HG03342 (cell line): ENCODE measurements around the gene CHRNA1.
"Not testable (repeated sequence)": the region's sequence is repeated elsewhere in the genome, so short reads cannot be mapped to it uniquely, and the experiment has no call there.

Experiments used
- ATAC-seq: cut with Tn5 transposase; IDR thresholded peaks from one replicate; pipeline ENCODE4 v1.9.1; 2021; ENCODE audit warnings: mild to moderate bottlenecking, moderate library complexity; ENCODE audit not compliant: unreplicated experiment

CHRNA1 gene

GRCh38 chr2:174718591-174718990 is 45.7 kb downstream of the CHRNA1 start:
- ATAC-seq: no peak

DNA sequence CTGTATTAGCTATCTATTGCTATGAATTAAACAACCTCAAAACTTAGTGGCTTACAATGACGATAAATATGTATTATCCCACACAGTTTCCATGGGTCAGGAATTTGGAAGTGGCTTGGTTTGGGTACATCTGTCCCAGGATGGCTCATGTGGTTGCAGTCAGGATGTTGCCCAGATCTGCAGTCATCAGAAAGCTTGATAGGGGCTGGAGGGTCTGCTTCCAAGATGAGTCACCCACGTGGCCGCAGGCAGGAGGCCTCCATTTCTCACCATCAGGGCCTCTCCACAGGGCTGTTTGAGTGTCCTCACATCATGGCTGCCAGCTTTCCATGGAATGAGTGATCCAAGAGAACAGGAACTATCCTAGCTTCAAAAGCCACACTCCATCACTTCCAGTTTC is 46.4 kb downstream of the CHRNA1 start:
- no peak for ATAC-seq

GRCh38 chr2:174717273-174717672 is 47.0 kb downstream of the CHRNA1 start:
- ATAC-seq: no peak

DNA sequence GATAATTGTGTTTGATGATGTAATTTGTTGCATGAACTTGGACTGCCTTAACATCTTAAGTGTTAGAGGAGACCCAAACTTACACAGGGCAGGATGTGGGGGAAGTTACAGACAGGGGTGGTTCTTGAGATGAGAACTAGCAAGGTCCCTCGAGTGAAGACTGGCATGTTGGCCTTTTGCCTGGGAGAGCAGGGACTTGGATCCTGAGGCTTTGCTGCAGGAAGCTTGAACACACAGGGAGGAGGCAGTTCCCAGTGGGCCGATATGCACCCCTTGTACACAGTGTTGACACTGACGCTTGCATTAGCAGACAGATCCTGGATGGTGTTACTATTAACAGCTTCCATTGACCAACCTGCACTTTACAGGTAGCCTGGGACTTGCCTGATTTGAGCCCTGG is 47.5 kb downstream of the CHRNA1 start:
- ATAC-seq: no peak

GRCh38 chr2:174713686-174714085 is 50.6 kb downstream of the CHRNA1 start:
- no peak for ATAC-seq

GRCh38 chr2:174711206-174711605 is 53.1 kb downstream of the CHRNA1 start:
- no peak for ATAC-seq

DNA sequence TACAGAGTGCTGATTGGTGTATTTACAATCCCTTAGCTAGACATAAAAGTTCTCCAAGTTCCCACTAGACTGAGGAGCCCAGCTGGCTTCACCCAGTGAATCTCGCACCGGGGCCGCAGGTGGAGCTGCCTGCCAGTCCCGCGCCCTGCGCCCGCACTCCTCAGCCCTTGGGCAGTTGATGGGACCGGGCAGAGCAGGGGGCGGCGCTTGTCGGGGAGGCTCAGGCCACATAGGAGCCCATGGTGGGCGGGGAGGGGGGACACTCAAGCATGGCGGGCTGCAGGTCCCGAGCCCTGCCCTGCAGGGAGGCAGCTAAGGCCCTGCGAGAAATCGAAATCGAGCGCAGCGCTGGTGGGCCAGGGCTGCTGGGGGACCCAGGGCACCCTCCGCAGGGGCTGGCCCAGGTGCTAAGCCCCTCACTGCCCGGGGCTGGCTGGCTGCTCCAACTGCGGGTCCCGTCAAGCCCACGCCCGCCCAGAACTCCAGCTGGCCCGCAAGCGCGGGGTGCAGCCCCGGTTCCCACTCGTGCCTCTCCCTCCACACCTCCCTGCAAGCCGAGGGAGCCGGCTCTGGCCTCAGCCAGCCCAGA is 54.8 kb downstream of the CHRNA1 start:
- not testable (repeated sequence) for ATAC-seq

GRCh38 chr2:174708713-174709112 is 55.6 kb downstream of the CHRNA1 start:
- no peak for ATAC-seq

GRCh38 chr2:174705321-174705720 is 59.0 kb downstream of the CHRNA1 start:
- ATAC-seq: no peak

DNA sequence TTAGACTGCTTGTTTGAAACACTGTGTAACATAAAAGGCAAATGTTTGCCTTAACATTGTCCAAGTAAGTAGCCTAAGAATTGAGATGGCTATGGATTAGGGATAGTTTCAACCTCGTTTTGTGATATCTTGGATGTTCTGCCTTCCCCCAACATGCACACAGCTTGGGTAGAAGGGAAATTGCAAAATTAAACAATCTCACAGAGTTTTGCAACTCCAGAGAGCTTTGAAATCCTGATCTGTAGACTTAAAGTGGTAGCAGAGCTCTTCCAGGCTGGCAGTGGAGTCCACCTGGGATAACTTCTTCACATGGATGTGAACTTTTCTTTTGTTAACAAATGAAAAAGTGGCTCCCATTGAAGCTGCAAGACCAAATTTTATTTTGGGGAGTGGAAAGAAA is 59.6 kb downstream of the CHRNA1 start:
- no peak for ATAC-seq

GRCh38 chr2:174704061-174704460 is 60.2 kb downstream of the CHRNA1 start:
- ATAC-seq: no peak

DNA sequence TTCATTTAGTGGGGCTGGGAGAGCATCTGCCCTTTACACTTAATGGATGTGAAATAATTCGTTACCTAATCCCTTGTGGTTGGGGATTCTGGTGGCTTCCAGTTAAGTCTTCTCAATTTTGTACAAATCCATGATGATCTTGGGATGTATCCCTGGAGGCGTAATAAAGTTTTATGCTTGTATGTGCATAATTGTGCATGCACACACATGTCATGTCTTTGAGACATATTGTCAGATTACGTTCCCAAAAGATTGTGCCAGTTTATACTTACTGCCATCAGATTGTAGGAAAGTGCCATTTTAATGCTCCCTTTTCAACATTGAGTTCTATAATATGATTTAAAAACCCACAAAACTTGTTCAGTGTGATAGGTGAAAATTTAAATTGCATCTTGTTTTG is 60.8 kb downstream of the CHRNA1 start:
- no peak for ATAC-seq

DNA sequence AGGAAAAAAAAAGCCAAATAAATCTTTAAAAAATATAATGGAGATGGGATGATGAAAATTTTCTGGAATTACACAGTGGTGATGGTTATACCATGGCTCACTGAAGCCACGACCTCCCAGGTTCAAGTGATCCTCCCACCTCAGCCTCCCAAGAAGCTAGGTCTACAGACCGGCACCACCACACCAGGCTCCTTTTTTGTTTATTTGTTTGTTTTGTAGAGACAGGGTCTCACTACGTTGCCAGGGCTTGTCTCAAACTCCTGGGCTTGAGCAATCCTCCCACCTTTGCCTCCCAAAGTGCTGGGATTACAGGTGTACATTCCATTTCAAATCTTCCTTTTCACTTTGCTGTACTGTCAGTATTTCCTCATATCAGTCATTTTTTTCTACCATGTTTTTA is 61.7 kb downstream of the CHRNA1 start:
- no peak for ATAC-seq

GRCh38 chr2:174699993-174700766 is 64.1 kb downstream of the CHRNA1 start:
- peak; percentile 50 for ATAC-seq
